22Rv1 (cell line): ENCODE results near the gene HEATR3.

Experiments
- CTCF ChIP-seq: fragments of 450-650 bp; IDR thresholded peaks from 2 replicates; pipeline ENCODE4 v1.5.1; 2017; ENCODE audit warnings: mild to moderate bottlenecking
- ZFX ChIP-seq: fragments of 450-650 bp; IDR thresholded peaks from 2 replicates; pipeline ENCODE4 v1.6.1; 2017; ENCODE audit warnings: antibody characterized with exemption, borderline replicate concordance

- no peak for TF ChIP-seq CTCF
- TF ChIP-seq ZFX: no peak
Measured at GRCh38 chr16:50056226-50056625, 9.5 kb upstream of the HEATR3 start.
